Transverse colon (tissue), 4 donors: ENCODE results near the gene CCDC73.

ENCODE experiments used
- CTCF ChIP-seq, 5 experiments: fragments of 200-600 bp in 3 of 5; fragments of 450-650 bp in 2 of 5; sonication (generic) in 3 of 5; IDR thresholded peaks; 1 replicate in 2 of 5; 2 replicates in 3 of 5; pipeline ENCODE4 v1.5.1; 2016 to 2017; ENCODE audit warnings: antibody characterized with exemption in 5 of 5, inconsistent platforms in 3 of 5, mild to moderate bottlenecking in 2 of 5, moderate library complexity in 1 of 5
- EP300 ChIP-seq: sonication (generic); formaldehyde crosslinking; IDR thresholded peaks from one replicate; pipeline ENCODE4 v1.6.1; 2017; ENCODE audit warnings: antibody characterized with exemption, low read depth
- POLR2A ChIP-seq: fragments of 450-650 bp; IDR thresholded peaks from one replicate; pipeline ENCODE4 v1.6.1; 2016; ENCODE audit warnings: antibody characterized with exemption, mild to moderate bottlenecking, moderate library complexity
- POLR2AphosphoS5 ChIP-seq, 3 donors: sonication (generic); formaldehyde crosslinking; IDR thresholded peaks; one replicate each; pipeline ENCODE4 v1.6.1; 2016; ENCODE audit warnings: antibody characterized with exemption in 3 of 3

GRCh38 chr11:32775908-32776307, 18.6 kb downstream of the CCDC73 start:
- TF ChIP-seq POLR2AphosphoS5 (IDR thresholded peaks at IDR 0.05) (no peak), CTCF (IDR thresholded peaks at IDR 0.05) (no peak), POLR2A (no peak), EP300 (no peak)
